Naive thymus-derived CD8-positive, alpha-beta T cell (primary cell): ENCODE measurements around the gene NACC1. TPM values are rescaled to one million over a fixed set of nuclear protein-coding genes. Genes with fewer than 3 reads are reported as not detected.

Source experiments
- ATAC-seq, 2 donors: fragments of 150-1000 bp; cut with Tn5 transposase in 1 of 2; sonication (Bioruptor Pico), chemical (Tn5 transposase) in 1 of 2; 1 replicate in 1 of 2; 2 replicates in 1 of 2; pipeline ENCODE4 v1.10.0; 2021; ENCODE audit warnings: mild to moderate bottlenecking in 2 of 2, moderate library complexity in 2 of 2
- POLR2A ChIA-PET: fragments of 350-600 bp; sonication (Branson Sonifier 250); formaldehyde crosslinking; loops from one replicate; lab custom pipeline; 2021; ENCODE audit warnings: antibody characterized with exemption; lab: Charles Lee
- DNase-seq, 10 donors: peaks; one replicate each; pipeline versions ENCODE4 v3.0.0 to v3.0.0-alpha.2; 2020 to 2022
- H3K27ac Mint-ChIP-seq, 10 donors: one replicate each; pipeline ENCODE4 v1.8.0; 2020 to 2022; ENCODE audit warnings: mild to moderate bottlenecking in 10 of 10, mixed read lengths in 10 of 10, moderate library complexity in 4 of 10, inconsistent platforms in 1 of 10
- H3K27me3 Mint-ChIP-seq, 5 donors: one replicate each; pipeline ENCODE4 v1.8.0; 2021 to 2022; ENCODE audit warnings: mixed read lengths in 5 of 5
- H3K36me3 Mint-ChIP-seq, 3 donors: one replicate each; pipeline ENCODE4 v1.8.0; 2020 to 2022; ENCODE audit warnings: mixed read lengths in 3 of 3, mild to moderate bottlenecking in 2 of 3, inconsistent platforms in 1 of 3
- H3K4me1 Mint-ChIP-seq, 4 donors: one replicate each; pipeline ENCODE4 v1.8.0; 2021 to 2022; ENCODE audit warnings: mixed read lengths in 4 of 4
- H3K4me3 Mint-ChIP-seq, 10 donors: one replicate each; pipeline ENCODE4 v1.8.0; 2020 to 2022; ENCODE audit warnings: mild to moderate bottlenecking in 10 of 10, mixed read lengths in 10 of 10, moderate library complexity in 6 of 10, inconsistent platforms in 1 of 10
- H3K9me3 Mint-ChIP-seq, 9 donors: one replicate each; pipeline ENCODE4 v1.8.0; 2020 to 2022; ENCODE audit warnings: mixed read lengths in 9 of 9, mild to moderate bottlenecking in 3 of 9, inconsistent platforms in 1 of 9, moderate library complexity in 1 of 9
- polyA plus RNA-seq, 3 donors: library from polyadenylated mRNA; unstranded; fragments of 300-500 nt; fragmentation: Illumina TruSeq; gene quantifications; one replicate each; pipeline ENCODE4 v1.2.3, GENCODE V29; 2021
- total RNA-seq, 8 experiments: library from RNA in 2 of 8; stranded (reverse) in 2 of 8; gene quantifications; one replicate each; pipeline ENCODE4 v1.2.3 and lab custom pipeline; 2021 to 2026

NACC1 gene
- total RNA-seq (10 to 100 TPM; 24.5 to 25.7 TPM), polyA plus RNA-seq (1 to 10 TPM; 1.4 to 3.4 (median 1.9) TPM), total RNA-seq (lab: John Stamatoyannopoulos, UW) (16.0 to 59.8 (median 23.8) reads per million in 6 experiments)

GRCh38 chr19:13117772-13118423 is at the start of gene NACC1:
Gene NACC1 (plus strand): TSS chr19:13118264. CDS start chr19:13135208, 16,944 bp downstream.
- Mint-ChIP-seq H3K4me1 (peaks cover 26 to 65% (median 61%) of the 10 kb centered on the region in 4 donors), H3K27ac (peak within 1 kb of the TSS; percentile 92 to 98 (median 94))
- peak; percentile 76 to 83 for ATAC-seq

DNA sequence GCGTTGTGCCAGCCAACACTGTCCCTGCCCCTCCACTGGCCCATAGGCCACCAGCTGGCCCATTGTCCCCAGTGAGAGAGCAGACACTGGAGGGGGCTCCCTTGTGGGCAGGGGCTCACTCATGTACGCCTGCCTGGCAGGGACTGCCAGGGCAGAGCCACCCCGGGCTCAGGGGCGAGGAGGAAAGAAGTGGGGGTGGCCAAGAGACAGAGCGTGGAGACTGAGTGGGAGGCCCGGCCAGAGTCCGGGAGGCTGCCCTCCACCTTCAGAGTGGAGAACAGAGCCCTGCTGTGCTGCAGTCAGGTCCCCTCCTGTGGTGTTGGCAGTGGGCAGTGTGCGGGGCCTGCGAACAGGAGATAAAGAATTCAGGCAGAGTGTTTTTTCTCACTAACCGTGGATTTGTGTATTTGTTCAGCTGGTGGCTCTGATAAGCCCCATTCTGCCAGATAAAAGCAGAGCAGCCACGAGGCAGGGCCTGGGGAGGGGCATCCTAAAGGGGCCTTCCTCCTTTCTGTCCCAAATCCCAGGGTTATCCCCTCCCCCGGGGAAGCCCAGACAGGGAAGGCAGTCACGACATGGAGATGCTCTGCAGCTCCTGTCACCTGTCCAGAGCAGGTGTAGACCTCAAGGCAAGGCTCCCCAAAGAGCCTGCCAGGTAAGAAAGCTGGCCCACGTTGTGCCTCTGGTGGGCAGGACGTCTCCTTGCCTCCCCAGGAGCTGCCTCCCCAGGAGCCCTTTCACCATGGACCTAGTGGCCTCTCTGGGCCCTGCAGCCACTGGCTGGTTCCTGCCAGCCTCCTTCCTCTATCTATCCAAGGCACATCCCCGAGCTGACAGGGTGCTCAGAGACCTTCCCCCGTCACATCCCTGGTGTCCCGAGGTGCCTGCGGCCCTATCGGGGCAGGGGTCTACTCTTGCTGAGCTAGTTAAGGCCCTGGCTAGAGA is 48.4 kb upstream of the NACC1 start:
- H3K9me3 Mint-ChIP-seq: no peaks in the 10 kb centered on the region
- peaks cover 0 to 2% (median 0%) of the 10 kb centered on the region in 4 donors for H3K4me1 Mint-ChIP-seq
- peaks cover 0 to 7% (median 0%) of the 10 kb centered on the region in 3 donors for H3K36me3 Mint-ChIP-seq
- POLR2A ChIA-PET: no interaction called here
- H3K4me3 Mint-ChIP-seq: no peak overlapping the region
- DNase-seq: no peak
- peak overlapping the region in 1 of 10 donors; percentile 24 for H3K27ac Mint-ChIP-seq
- peaks cover 0 to 10% (median 0%) of the 10 kb centered on the region in 5 donors for H3K27me3 Mint-ChIP-seq
- no peak for ATAC-seq

More at GRCh38 chr19:13117772-13118423, at the start of gene NACC1:
- peak; percentile 83 to 92 (median 88) for DNase-seq
- Mint-ChIP-seq H3K9me3 (no peaks in the 10 kb centered on the region), H3K36me3 (peaks cover 0 to 13% (median 0%) of the 10 kb centered on the region in 3 donors), H3K27me3 (no peaks in the 10 kb centered on the region), H3K4me3 (peak within 1 kb of the TSS; percentile 86 to 99 (median 98))
- POLR2A ChIA-PET: interaction anchor here (0.5 to 5.4 kb wide), 19 partner anchors 11 to 1307 kb away, joined by 3 to 68 read pairs (median 5); partner anchors contain the start of genes IER2, LYL1, RAD23A and STX10

- no peak overlapping the region for H3K27ac Mint-ChIP-seq
- peaks cover 0 to 7% (median 0%) of the 10 kb centered on the region in 3 donors for H3K36me3 Mint-ChIP-seq
- POLR2A ChIA-PET: no interaction called here
- no peak overlapping the region for H3K4me3 Mint-ChIP-seq
- DNase-seq: no peak
- no peaks in the 10 kb centered on the region for H3K9me3 Mint-ChIP-seq
- H3K4me1 Mint-ChIP-seq: peaks cover 0 to 2% (median 0%) of the 10 kb centered on the region in 4 donors
- no peak for ATAC-seq
- peaks cover 0 to 1% (median 0%) of the 10 kb centered on the region in 5 donors for H3K27me3 Mint-ChIP-seq
These were observed 47.5 kb upstream of the NACC1 start for GRCh38 chr19:13070425-13071140.

- no peaks in the 10 kb centered on the region for H3K27me3 Mint-ChIP-seq
- peaks cover 0 to 2% (median 0%) of the 10 kb centered on the region in 4 donors for H3K4me1 Mint-ChIP-seq
- no peak overlapping the region for H3K4me3 Mint-ChIP-seq
- POLR2A ChIA-PET: interaction anchor here (1.1 kb wide), 1 partner anchor 160 kb away, joined by 4 read pairs; no protein-coding TSS in a partner anchor
- DNase-seq: no peak
- H3K27ac Mint-ChIP-seq: peak overlapping the region in 1 of 10 donors; percentile 21
- ATAC-seq: no peak
- H3K9me3 Mint-ChIP-seq: no peaks in the 10 kb centered on the region
- peaks cover 0 to 7% (median 0%) of the 10 kb centered on the region in 3 donors for H3K36me3 Mint-ChIP-seq
These were observed 46.4 kb upstream of the NACC1 start for GRCh38 chr19:13071444-13072187.

GRCh38 chr19:13072188-13072908 is 45.7 kb upstream of the NACC1 start:
- DNase-seq (no peak), ATAC-seq (no peak)
- Mint-ChIP-seq H3K4me1 (peaks cover 0 to 2% (median under 1%) of the 10 kb centered on the region in 4 donors), H3K27ac (no peak overlapping the region), H3K36me3 (peaks cover 0 to 7% (median 0%) of the 10 kb centered on the region in 3 donors), H3K4me3 (no peak overlapping the region), H3K27me3 (no peaks in the 10 kb centered on the region), H3K9me3 (no peaks in the 10 kb centered on the region)
- POLR2A ChIA-PET: interaction anchor here (1.1 kb wide), 1 partner anchor 160 kb away, joined by 4 read pairs; no protein-coding TSS in a partner anchor

- ATAC-seq (no peak), DNase-seq (no peak)
- H3K27ac Mint-ChIP-seq: no peak overlapping the region
- POLR2A ChIA-PET: no interaction called here
- H3K9me3 Mint-ChIP-seq: no peaks in the 10 kb centered on the region
- H3K4me1 Mint-ChIP-seq: peaks cover 0 to 2% (median under 1%) of the 10 kb centered on the region in 4 donors
- H3K4me3 Mint-ChIP-seq: no peak overlapping the region
- H3K27me3 Mint-ChIP-seq: no peaks in the 10 kb centered on the region
- H3K36me3 Mint-ChIP-seq: peaks cover 0 to 8% (median 0%) of the 10 kb centered on the region in 3 donors
These were observed 44.8 kb upstream of the NACC1 start for GRCh38 chr19:13073263-13073662.

GRCh38 chr19:13074378-13074777 is 43.7 kb upstream of the NACC1 start:
- Mint-ChIP-seq H3K27ac (no peak overlapping the region), H3K4me1 (peaks cover 0 to 7% (median 3%) of the 10 kb centered on the region in 4 donors)

DNA sequence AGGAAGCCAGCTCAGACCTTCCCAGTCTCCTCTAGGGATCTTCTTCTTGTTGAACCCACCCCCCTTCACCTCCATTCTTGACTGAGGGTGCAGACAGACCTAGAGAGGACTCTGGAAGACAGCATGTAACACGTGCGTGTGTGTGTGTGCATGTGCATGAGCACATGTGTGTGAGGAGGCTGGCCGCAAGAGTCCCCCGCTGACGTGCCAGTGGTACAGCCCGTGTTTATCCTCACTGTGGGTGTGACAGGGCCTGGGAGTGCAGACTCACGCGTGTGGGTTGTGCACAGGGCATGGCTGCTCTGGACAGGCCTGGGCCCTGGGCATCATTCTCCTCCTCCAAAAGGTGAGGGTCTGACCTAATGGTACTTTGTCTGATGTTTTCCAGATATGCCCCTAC is 41.7 kb upstream of the NACC1 start:
- POLR2A ChIA-PET: interaction anchor here (0.6 kb wide), 1 partner anchor 264 kb away, joined by 3 read pairs; no protein-coding TSS in a partner anchor
- ATAC-seq: no peak

More at GRCh38 chr19:13074378-13074777, 43.7 kb upstream of the NACC1 start:
- ATAC-seq (no peak), DNase-seq (no peak)
- H3K4me3 Mint-ChIP-seq: no peak overlapping the region
- no peaks in the 10 kb centered on the region for H3K9me3 Mint-ChIP-seq
- POLR2A ChIA-PET: no interaction called here
- H3K27me3 Mint-ChIP-seq: no peaks in the 10 kb centered on the region
- H3K36me3 Mint-ChIP-seq: peaks cover 0 to 8% (median 0%) of the 10 kb centered on the region in 3 donors

DNA sequence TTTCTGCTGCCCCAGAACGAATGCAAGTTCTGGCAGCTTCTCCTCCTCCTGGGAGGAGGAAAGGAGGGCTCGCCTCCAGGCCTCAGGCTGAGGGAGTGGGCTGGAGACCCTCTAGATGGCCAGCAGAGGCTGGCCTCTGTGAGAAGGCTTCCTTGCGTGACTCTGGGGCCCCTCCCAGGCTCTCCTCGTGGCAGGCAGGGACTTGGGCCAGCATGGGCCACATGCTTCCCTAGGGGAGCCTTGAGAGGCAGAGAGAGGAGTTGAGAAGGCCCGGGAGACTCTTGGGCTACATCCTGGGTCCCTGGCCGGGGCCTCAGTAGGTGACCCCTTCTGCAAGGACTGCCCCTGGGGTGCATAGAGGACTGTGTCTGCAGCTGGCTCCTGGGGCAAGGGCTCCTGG is 41.3 kb upstream of the NACC1 start:
- Mint-ChIP-seq H3K4me1 (peaks cover 0 to 11% (median 4%) of the 10 kb centered on the region in 4 donors), H3K36me3 (peaks cover 0 to 8% (median under 1%) of the 10 kb centered on the region in 3 donors), H3K4me3 (no peak overlapping the region), H3K9me3 (no peaks in the 10 kb centered on the region), H3K27me3 (no peaks in the 10 kb centered on the region), H3K27ac (no peak overlapping the region)
- no peak for DNase-seq
- ATAC-seq: no peak
- POLR2A ChIA-PET: interaction anchor here (0.6 kb wide), 1 partner anchor 263 kb away, joined by 3 read pairs; no protein-coding TSS in a partner anchor

More for the DNA sequence above, 41.7 kb upstream of the NACC1 start:
- no peaks in the 10 kb centered on the region for H3K9me3 Mint-ChIP-seq
- H3K36me3 Mint-ChIP-seq: peaks cover 0 to 8% (median 0%) of the 10 kb centered on the region in 3 donors
- H3K27ac Mint-ChIP-seq: no peak overlapping the region
- no peak for DNase-seq
- H3K27me3 Mint-ChIP-seq: no peaks in the 10 kb centered on the region
- H3K4me1 Mint-ChIP-seq: peaks cover 0 to 11% (median 4%) of the 10 kb centered on the region in 4 donors
- no peak overlapping the region for H3K4me3 Mint-ChIP-seq

DNA sequence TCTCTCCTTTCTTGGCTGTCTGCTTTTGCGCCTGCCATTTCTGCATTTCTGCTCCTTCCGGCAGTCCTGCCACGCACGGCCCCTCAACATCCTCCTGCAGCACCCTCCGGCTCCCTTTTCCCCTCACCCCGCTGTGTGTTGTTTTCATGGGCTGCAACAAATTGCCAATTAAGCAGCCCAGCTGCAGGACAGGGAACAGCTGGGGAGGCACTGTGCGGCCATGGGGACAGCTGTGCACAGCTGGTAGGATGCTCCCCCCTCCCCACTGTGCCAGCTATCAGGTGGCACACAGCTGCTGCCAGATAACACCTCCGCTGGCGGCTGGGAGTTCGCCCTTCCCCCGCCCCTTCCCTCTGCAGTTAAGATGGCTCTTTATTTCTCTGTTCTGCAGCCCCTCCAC is 40.8 kb upstream of the NACC1 start:
- Mint-ChIP-seq H3K4me1 (peaks cover 0 to 11% (median 4%) of the 10 kb centered on the region in 4 donors), H3K27me3 (no peaks in the 10 kb centered on the region), H3K9me3 (no peaks in the 10 kb centered on the region), H3K27ac (no peak overlapping the region), H3K4me3 (no peak overlapping the region), H3K36me3 (peaks cover 0 to 7% (median 1%) of the 10 kb centered on the region in 3 donors)
- DNase-seq: no peak
- POLR2A ChIA-PET: interaction anchor here (0.6 kb wide), 1 partner anchor 263 kb away, joined by 3 read pairs; no protein-coding TSS in a partner anchor
- ATAC-seq: no peak

DNA sequence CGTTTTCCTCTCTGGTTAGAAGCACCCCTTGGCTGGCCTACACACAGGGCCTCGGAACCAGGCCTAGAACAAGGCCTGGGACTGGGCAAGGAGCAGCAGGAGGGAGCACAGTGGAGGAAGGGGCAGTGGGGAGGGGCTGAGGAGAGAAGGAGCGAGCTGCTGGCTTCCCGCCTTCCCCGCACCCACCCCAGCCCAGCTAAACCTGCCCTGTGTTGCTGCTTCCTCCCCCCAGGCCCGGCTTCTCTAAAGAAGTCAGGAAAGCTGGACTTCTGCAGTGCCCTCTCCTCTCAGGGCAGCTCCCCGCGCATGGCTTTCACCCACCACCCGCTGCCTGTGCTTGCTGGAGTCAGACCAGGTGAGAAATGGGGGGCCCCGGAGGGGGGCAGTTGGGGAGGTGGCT is 39.7 kb upstream of the NACC1 start:
- Mint-ChIP-seq H3K4me1 (peaks cover 0 to 11% (median 4%) of the 10 kb centered on the region in 4 donors), H3K4me3 (no peak overlapping the region), H3K27me3 (no peaks in the 10 kb centered on the region), H3K27ac (no peak overlapping the region), H3K9me3 (no peaks in the 10 kb centered on the region), H3K36me3 (peaks cover 0 to 6% (median 1%) of the 10 kb centered on the region in 3 donors)
- DNase-seq: no peak
- POLR2A ChIA-PET: no interaction called here
- no peak for ATAC-seq
